ENCODE data around the gene LEMD2.

DNA sequence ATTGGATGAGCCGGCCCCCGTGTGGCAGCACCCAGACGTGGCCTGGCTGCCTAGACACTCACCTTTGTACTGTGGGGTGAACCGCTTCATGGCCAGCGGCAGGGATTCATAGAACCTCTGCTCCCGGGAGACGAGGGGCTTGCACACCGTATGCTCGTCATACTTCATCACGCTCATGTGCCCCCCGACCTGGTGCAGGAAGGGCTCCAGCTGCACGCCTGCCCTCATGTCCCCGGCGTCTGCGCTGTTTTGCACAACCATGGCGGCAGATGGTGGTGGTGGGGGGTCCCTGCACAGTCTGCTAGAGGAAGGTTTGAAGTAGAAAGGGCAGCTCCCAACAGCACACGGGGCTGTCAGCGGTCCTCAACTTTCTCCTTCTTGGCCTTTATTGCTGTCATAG, 53.7 kb downstream of the LEMD2 start:
- TF ChIP-seq, protein P1, sequence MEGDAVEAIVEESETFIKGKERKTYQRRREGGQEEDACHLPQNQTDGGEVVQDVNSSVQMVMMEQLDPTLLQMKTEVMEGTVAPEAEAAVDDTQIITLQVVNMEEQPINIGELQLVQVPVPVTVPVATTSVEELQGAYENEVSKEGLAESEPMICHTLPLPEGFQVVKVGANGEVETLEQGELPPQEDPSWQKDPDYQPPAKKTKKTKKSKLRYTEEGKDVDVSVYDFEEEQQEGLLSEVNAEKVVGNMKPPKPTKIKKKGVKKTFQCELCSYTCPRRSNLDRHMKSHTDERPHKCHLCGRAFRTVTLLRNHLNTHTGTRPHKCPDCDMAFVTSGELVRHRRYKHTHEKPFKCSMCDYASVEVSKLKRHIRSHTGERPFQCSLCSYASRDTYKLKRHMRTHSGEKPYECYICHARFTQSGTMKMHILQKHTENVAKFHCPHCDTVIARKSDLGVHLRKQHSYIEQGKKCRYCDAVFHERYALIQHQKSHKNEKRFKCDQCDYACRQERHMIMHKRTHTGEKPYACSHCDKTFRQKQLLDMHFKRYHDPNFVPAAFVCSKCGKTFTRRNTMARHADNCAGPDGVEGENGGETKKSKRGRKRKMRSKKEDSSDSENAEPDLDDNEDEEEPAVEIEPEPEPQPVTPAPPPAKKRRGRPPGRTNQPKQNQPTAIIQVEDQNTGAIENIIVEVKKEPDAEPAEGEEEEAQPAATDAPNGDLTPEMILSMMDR (IDR thresholded peaks at IDR 0.05 in 2 of 3, conservative IDR thresholded peaks at IDR 0.05 in 1 of 3; ENCODE audit: borderline replicate concordance in 1 of 3, insufficient read depth in 1 of 3, low read depth in 2 of 3, low read length in 2 of 3): no peak
- TF ChIP-seq FOSL1 (IDR thresholded peaks at IDR 0.05; ENCODE audit: low read depth): no peak
- TF ChIP-seq CEBPB (IDR thresholded peaks at IDR 0.05; ENCODE audit: low read depth): no peak
- TF ChIP-seq RAD21 (IDR thresholded peaks at IDR 0.05; ENCODE audit: low read depth): no peak
- TF ChIP-seq CBX3 (IDR thresholded peaks at IDR 0.05; ENCODE audit: low read depth): no peak
- no peak for TF ChIP-seq YY1 (IDR thresholded peaks at IDR 0.05; ENCODE audit: extremely low read depth, insufficient replicate concordance, low read depth, low read length)
- no peak for TF ChIP-seq EZH2 (IDR thresholded peaks at IDR 0.05)
- TF ChIP-seq, protein P2, sequence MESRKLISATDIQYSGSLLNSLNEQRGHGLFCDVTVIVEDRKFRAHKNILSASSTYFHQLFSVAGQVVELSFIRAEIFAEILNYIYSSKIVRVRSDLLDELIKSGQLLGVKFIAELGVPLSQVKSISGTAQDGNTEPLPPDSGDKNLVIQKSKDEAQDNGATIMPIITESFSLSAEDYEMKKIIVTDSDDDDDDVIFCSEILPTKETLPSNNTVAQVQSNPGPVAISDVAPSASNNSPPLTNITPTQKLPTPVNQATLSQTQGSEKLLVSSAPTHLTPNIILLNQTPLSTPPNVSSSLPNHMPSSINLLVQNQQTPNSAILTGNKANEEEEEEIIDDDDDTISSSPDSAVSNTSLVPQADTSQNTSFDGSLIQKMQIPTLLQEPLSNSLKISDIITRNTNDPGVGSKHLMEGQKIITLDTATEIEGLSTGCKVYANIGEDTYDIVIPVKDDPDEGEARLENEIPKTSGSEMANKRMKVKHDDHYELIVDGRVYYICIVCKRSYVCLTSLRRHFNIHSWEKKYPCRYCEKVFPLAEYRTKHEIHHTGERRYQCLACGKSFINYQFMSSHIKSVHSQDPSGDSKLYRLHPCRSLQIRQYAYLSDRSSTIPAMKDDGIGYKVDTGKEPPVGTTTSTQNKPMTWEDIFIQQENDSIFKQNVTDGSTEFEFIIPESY (IDR thresholded peaks at IDR 0.05; ENCODE audit: extremely low read depth, insufficient replicate concordance, low read length): no peak
